ENCODE data around the gene PSMD7. TPM values are rescaled to one million over a fixed set of nuclear protein-coding genes. Genes with fewer than 3 reads are reported as not detected.
"Not testable (repeated sequence)": the region's sequence is repeated elsewhere in the genome, so short reads cannot be mapped to it uniquely, and the experiment has no call there.

Gene PSMD7
- total RNA-seq, 1 donor from 2014 or later: 170 TPM

- intact Hi-C loops (cut with micrococcal nuclease): loop anchor here (2.0 kb wide), 1 partner anchor 32 kb away; the partner anchor contains the start of gene PSMD7
- H3K4me3 Mint-ChIP-seq (ENCODE audit: low read depth); H3K4me1 Mint-ChIP-seq (ENCODE audit: low read depth); DNase-seq (ENCODE audit: low spot score); H3K27ac Mint-ChIP-seq; H3K9me3 Mint-ChIP-seq; H3K27me3 Mint-ChIP-seq (ENCODE audit: low read depth): not testable (repeated sequence)
- H3K36me3 Mint-ChIP-seq (ENCODE audit: low read depth): peaks cover 46% of the 10 kb centered on the region
Observed at GRCh38 chr16:74328346-74328745, 31.7 kb downstream of the PSMD7 start.

GRCh38 chr16:74332469-74332868, 35.9 kb downstream of the PSMD7 start:
- H3K4me3 Mint-ChIP-seq (ENCODE audit: low read depth); H3K27ac Mint-ChIP-seq; H3K4me1 Mint-ChIP-seq (ENCODE audit: low read depth); intact Hi-C loops (cut with micrococcal nuclease); H3K27me3 Mint-ChIP-seq (ENCODE audit: low read depth); DNase-seq (ENCODE audit: low spot score); H3K9me3 Mint-ChIP-seq: not testable (repeated sequence)
- H3K36me3 Mint-ChIP-seq (ENCODE audit: low read depth): peaks cover 47% of the 10 kb centered on the region

- H3K4me3 Mint-ChIP-seq (ENCODE audit: low read depth); H3K9me3 Mint-ChIP-seq; H3K27me3 Mint-ChIP-seq (ENCODE audit: low read depth); H3K4me1 Mint-ChIP-seq (ENCODE audit: low read depth); intact Hi-C loops (cut with micrococcal nuclease); H3K27ac Mint-ChIP-seq; DNase-seq (ENCODE audit: low spot score): not testable (repeated sequence)
- H3K36me3 Mint-ChIP-seq (ENCODE audit: low read depth): peaks cover 36% of the 10 kb centered on the region
Observed at GRCh38 chr16:74337506-74337905, 40.9 kb downstream of the PSMD7 start.

GRCh38 chr16:74339226-74339625, 42.6 kb downstream of the PSMD7 start:
- DNase-seq (ENCODE audit: low spot score); intact Hi-C loops (cut with micrococcal nuclease); H3K4me1 Mint-ChIP-seq (ENCODE audit: low read depth); H3K9me3 Mint-ChIP-seq; H3K27ac Mint-ChIP-seq; H3K27me3 Mint-ChIP-seq (ENCODE audit: low read depth); H3K4me3 Mint-ChIP-seq (ENCODE audit: low read depth): not testable (repeated sequence)
- peaks cover 34% of the 10 kb centered on the region for H3K36me3 Mint-ChIP-seq (ENCODE audit: low read depth)

- not testable (repeated sequence) for H3K9me3 Mint-ChIP-seq; H3K4me3 Mint-ChIP-seq (ENCODE audit: low read depth)
- peaks cover 33% of the 10 kb centered on the region for H3K36me3 Mint-ChIP-seq (ENCODE audit: low read depth)
Observed at GRCh38 chr16:74353038-74353437, 56.4 kb downstream of the PSMD7 start.

More at GRCh38 chr16:74353038-74353437, 56.4 kb downstream of the PSMD7 start:
- intact Hi-C loops (cut with micrococcal nuclease); H3K27me3 Mint-ChIP-seq (ENCODE audit: low read depth); DNase-seq (ENCODE audit: low spot score); H3K4me1 Mint-ChIP-seq (ENCODE audit: low read depth); H3K27ac Mint-ChIP-seq: not testable (repeated sequence)

Other genes with a start within 250 kb of the PSMD7 start
- 1.9 and 2.2 TPM in 2 replicates for gene NPIPB15, start 79.5 kb downstream of the PSMD7 start, total RNA-seq
- gene CLEC18B, start 124.7 kb downstream of the PSMD7 start, total RNA-seq: 0.09 and 0.30 TPM in 2 replicates